ENCODE measurements around the gene MRPL23.

DNA sequence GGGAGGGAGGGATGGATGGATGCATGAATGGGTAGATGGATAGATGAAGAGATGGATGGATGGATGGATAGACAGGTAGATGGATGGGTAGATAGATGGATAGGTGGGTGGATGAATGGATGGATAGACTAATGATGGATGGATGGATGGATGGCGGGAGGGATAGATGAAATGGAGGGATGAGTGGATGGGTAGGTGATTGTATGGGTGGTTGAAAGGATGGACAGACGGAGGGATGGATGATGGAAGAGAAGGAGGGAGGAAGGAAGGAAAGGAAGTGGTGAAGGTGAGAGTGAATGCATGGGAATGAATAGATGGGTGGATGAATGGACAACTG, 31.4 kb upstream of the MRPL23 start:
- TF ChIP-seq, protein P1, sequence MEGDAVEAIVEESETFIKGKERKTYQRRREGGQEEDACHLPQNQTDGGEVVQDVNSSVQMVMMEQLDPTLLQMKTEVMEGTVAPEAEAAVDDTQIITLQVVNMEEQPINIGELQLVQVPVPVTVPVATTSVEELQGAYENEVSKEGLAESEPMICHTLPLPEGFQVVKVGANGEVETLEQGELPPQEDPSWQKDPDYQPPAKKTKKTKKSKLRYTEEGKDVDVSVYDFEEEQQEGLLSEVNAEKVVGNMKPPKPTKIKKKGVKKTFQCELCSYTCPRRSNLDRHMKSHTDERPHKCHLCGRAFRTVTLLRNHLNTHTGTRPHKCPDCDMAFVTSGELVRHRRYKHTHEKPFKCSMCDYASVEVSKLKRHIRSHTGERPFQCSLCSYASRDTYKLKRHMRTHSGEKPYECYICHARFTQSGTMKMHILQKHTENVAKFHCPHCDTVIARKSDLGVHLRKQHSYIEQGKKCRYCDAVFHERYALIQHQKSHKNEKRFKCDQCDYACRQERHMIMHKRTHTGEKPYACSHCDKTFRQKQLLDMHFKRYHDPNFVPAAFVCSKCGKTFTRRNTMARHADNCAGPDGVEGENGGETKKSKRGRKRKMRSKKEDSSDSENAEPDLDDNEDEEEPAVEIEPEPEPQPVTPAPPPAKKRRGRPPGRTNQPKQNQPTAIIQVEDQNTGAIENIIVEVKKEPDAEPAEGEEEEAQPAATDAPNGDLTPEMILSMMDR (conservative IDR thresholded peaks at IDR 0.05; ENCODE audit: low read depth, low read length) = no peak
- TF ChIP-seq EZH2phosphoT487 (IDR thresholded peaks at IDR 0.05; ENCODE audit: borderline replicate concordance, low read length) = no peak
